IMR-90 (cell line): ENCODE measurements around the gene LARP4B. TPM values are rescaled to one million over a fixed set of nuclear protein-coding genes. Genes with fewer than 3 reads are reported as not detected.
A peak's percentile ranks its signal among the peaks of the same experiment; 100 is the strongest.

Experiments used
- ATAC-seq: fragments of 200-7000 bp; cut with Tn5 transposase; 2 replicates; pipeline ENCODE4 v1.9.1; 2020; ENCODE audit warnings: low read depth, mild to moderate bottlenecking, moderate library complexity
- BruUV-seq: library from RNA; stranded (reverse); fragments of 400-500 nt; replicated peaks from 2 replicates; lab custom pipeline; 2021; lab: Mats Ljungman, UMichigan
- CTCF ChIA-PET: fragments of 300-600 bp; formaldehyde crosslinking; extraction: SDS; loops from one replicate; lab custom pipeline; 2021; ENCODE audit warnings: antibody characterized with exemption; lab: Yijun Ruan, JAX
- POLR2A ChIA-PET: fragments of 300-600 bp; sonication (Branson Sonifier 250); formaldehyde crosslinking; loops from one replicate; lab custom pipeline; 2022; ENCODE audit warnings: antibody characterized with exemption; ENCODE audit not compliant: unreplicated experiment; lab: Charles Lee
- DNase-seq: peaks from one replicate; pipeline ENCODE4 v3.0.0; 2013
- H2AFZ ChIP-seq: replicated peaks from 2 replicates; pipeline ENCODE3; 2013; ENCODE audit warnings: low read length, mild to moderate bottlenecking; ENCODE audit not compliant: poor library complexity
- H2AK5ac ChIP-seq: 2 replicates; pipeline ENCODE4 v1.6.1; 2013; ENCODE audit warnings: low read depth, low read length, inconsistent platforms
- H2AK9ac ChIP-seq: replicated peaks from 2 replicates; pipeline ENCODE3; 2013; ENCODE audit warnings: mild to moderate bottlenecking, low read depth, low read length, moderate library complexity; ENCODE audit not compliant: poor library complexity
- H2BK120ac ChIP-seq: 2 replicates; pipeline ENCODE4 v1.6.1; 2013; ENCODE audit warnings: low read depth, low read length, inconsistent platforms
- H2BK15ac ChIP-seq: 3 replicates; pipeline ENCODE4 v1.6.1; 2013; ENCODE audit warnings: low read depth, low read length, inconsistent platforms
- H2BK20ac ChIP-seq: 2 replicates; pipeline ENCODE4 v1.6.1; 2013; ENCODE audit warnings: low read depth, mild to moderate bottlenecking, inconsistent platforms, low read length, moderate library complexity
- H2BK5ac ChIP-seq: 2 replicates; pipeline ENCODE4 v1.6.1; 2013; ENCODE audit warnings: mild to moderate bottlenecking, low read depth, low read length, inconsistent platforms; ENCODE audit not compliant: poor library complexity, severe bottlenecking
- H3K14ac ChIP-seq: replicated peaks from 2 replicates; pipeline ENCODE4 v1.6.1; 2013; ENCODE audit warnings: low read depth, low read length, inconsistent platforms
- H3K18ac ChIP-seq: 2 replicates; pipeline ENCODE4 v1.6.1; 2013; ENCODE audit warnings: low read depth, low read length, control low read depth
- H3K23ac ChIP-seq: 2 replicates; pipeline ENCODE4 v1.6.1; 2013; ENCODE audit warnings: low read depth, low read length, inconsistent platforms
- H3K27ac ChIP-seq: 2 replicates; pipeline ENCODE4 v1.5.1; 2013; ENCODE audit warnings: mild to moderate bottlenecking, control low read depth, low read length; ENCODE audit not compliant: insufficient read depth
- H3K27me3 ChIP-seq: 2 replicates; pipeline ENCODE4 v1.6.1; 2013; ENCODE audit warnings: low read length; ENCODE audit not compliant: control insufficient read depth, insufficient read depth
- H3K36me3 ChIP-seq: 2 replicates; pipeline ENCODE4 v1.6.1; 2013; ENCODE audit warnings: low read length, mixed read lengths; ENCODE audit not compliant: control insufficient read depth, insufficient read depth
- H3K4ac ChIP-seq: 2 replicates; pipeline ENCODE4 v1.6.1; 2013; ENCODE audit warnings: low read depth, low read length, inconsistent platforms
- H3K4me1 ChIP-seq: 2 replicates; pipeline ENCODE4 v1.6.1; 2013; ENCODE audit warnings: low read length, mixed read lengths; ENCODE audit not compliant: control insufficient read depth, insufficient read depth
- H3K4me2 ChIP-seq: 2 replicates; pipeline ENCODE4 v1.6.1; 2013; ENCODE audit warnings: low read depth, mild to moderate bottlenecking, control low read depth, low read length, moderate library complexity
- H3K4me3 ChIP-seq: 2 replicates; pipeline ENCODE4 v1.5.1; 2013; ENCODE audit warnings: low read depth, mild to moderate bottlenecking, control low read depth, low read length, moderate library complexity; ENCODE audit not compliant: insufficient read depth
- H3K56ac ChIP-seq: 2 replicates; pipeline ENCODE4 v1.6.1; 2013; ENCODE audit warnings: low read length, inconsistent platforms; ENCODE audit not compliant: insufficient read depth; ENCODE audit errors: extremely low read depth
- H3K79me1 ChIP-seq, 2 experiments: 2 replicates each; pipeline ENCODE4 v1.6.1; 2013; ENCODE audit warnings: low read length in 2 of 2, inconsistent platforms in 1 of 2, low read depth in 1 of 2
- H3K9ac ChIP-seq: 2 replicates; pipeline ENCODE4 v1.6.1; 2013; ENCODE audit warnings: low read depth, low read length, control low read depth
- H3K9me1 ChIP-seq: 2 replicates; pipeline ENCODE4 v1.6.1; 2013; ENCODE audit warnings: low read length, inconsistent platforms; ENCODE audit not compliant: insufficient read depth
- H3K9me3 ChIP-seq: 2 replicates; pipeline ENCODE4 v1.6.1; 2013; ENCODE audit warnings: low read length; ENCODE audit not compliant: control insufficient read depth, insufficient read depth
- H4K20me1 ChIP-seq: 2 replicates; pipeline ENCODE4 v1.6.1; 2013; ENCODE audit warnings: low read length, inconsistent platforms; ENCODE audit not compliant: insufficient read depth
- H4K5ac ChIP-seq: 2 replicates; pipeline ENCODE4 v1.6.1; 2013; ENCODE audit warnings: mild to moderate bottlenecking, low read depth, low read length, control low read depth
- H4K8ac ChIP-seq, 2 experiments: 2 replicates each; pipeline ENCODE4 v1.6.1; 2013; ENCODE audit warnings: low read depth in 2 of 2, low read length in 2 of 2, control low read depth in 1 of 2, inconsistent platforms in 1 of 2
- H4K91ac ChIP-seq: 2 replicates; pipeline ENCODE4 v1.6.1; 2013; ENCODE audit warnings: low read depth, low read length, inconsistent platforms; ENCODE audit not compliant: insufficient read depth
- BHLHE40 ChIP-seq: fragments of 150-350 bp; IDR thresholded peaks from 2 replicates; pipeline ENCODE4 v1.6.1; 2016; ENCODE audit warnings: mild to moderate bottlenecking, low read depth, low read length
- CHD1 ChIP-seq: IDR thresholded peaks from 2 replicates; pipeline ENCODE4 v1.6.1; 2012; ENCODE audit warnings: low read depth, low read length, improper control_type of control experiment
- MAFK ChIP-seq: IDR thresholded peaks from 2 replicates; pipeline ENCODE4 v1.6.1; 2012; ENCODE audit warnings: low read depth, low read length, improper control_type of control experiment
- MAZ ChIP-seq: IDR thresholded peaks from 2 replicates; pipeline ENCODE4 v1.6.1; 2012; ENCODE audit warnings: low read depth, mild to moderate bottlenecking, low read length, improper control_type of control experiment, moderate library complexity, borderline replicate concordance
- MXI1 ChIP-seq: IDR thresholded peaks from 2 replicates; pipeline ENCODE4 v1.6.1; 2012; ENCODE audit warnings: low read depth, mild to moderate bottlenecking, low read length, moderate library complexity, borderline replicate concordance
- SMC3 ChIP-seq: fragments of 150-350 bp; IDR thresholded peaks from 2 replicates; pipeline ENCODE4 v1.6.1; 2016; ENCODE audit warnings: low read depth, mild to moderate bottlenecking, antibody characterized with exemption, low read length, moderate library complexity
- WGBS, 2 experiments: methylation state at CpG; one replicate each; pipeline versions ENCODE4 v1.1.5 to v1.1.7; 2013; ENCODE audit warnings: missing lambda C conversion rate in 2 of 2; ENCODE audit not compliant: insufficient read length in 1 of 2; ENCODE audit errors: extremely low coverage in 2 of 2; 5-methylcytosine and 5-hydroxymethylcytosine counted together
- dilution Hi-C: fragments of 300-500 bp; cut with HindIII; formaldehyde crosslinking; loops from one replicate; pipeline ENCODE4 v1.14.3; 2018; ENCODE audit warnings: low sequenced_read_pairs; ENCODE audit not compliant: unreplicated experiment
- in situ Hi-C: fragments of 300-500 bp; cut with MboI; formaldehyde crosslinking; loops from 3 replicates; pipeline ENCODE4 v1.14.3; 2019; ENCODE audit warnings: low sequenced_read_pairs, inconsistent platforms, mixed read lengths
- intact Hi-C: fragments of 100-400 bp; cut with micrococcal nuclease; formaldehyde crosslinking; loops from 2 replicates; pipeline ENCODE4 v1.10.0; 2022
- polyA plus RNA-seq, 3 experiments: library from polyadenylated mRNA; depleted of rRNA; stranded (reverse); fragments of >200 nt; gene quantifications; 2 replicates each; pipeline ENCODE4 v1.2.3, GENCODE V29; 2012; ENCODE audit warnings: low replicate concordance in 1 of 3
- total RNA-seq: library from RNA; depleted of rRNA; stranded (reverse); fragments of >200 nt; gene quantifications from 2 replicates; pipeline ENCODE4 v1.2.3, GENCODE V29; 2012
- TF ChIP-seq, protein P1 (sequence below): fragments of 150-350 bp; IDR thresholded peaks from 2 replicates; pipeline ENCODE4 v1.6.1; 2017; ENCODE audit warnings: mild to moderate bottlenecking, antibody characterized with exemption, low read length, low read depth

LARP4B gene
- total and polyA plus RNA-seq, 2 of the 4 experiments (the other 2 are of a cell fraction), result 24.3 to 25.5 TPM

DNA sequence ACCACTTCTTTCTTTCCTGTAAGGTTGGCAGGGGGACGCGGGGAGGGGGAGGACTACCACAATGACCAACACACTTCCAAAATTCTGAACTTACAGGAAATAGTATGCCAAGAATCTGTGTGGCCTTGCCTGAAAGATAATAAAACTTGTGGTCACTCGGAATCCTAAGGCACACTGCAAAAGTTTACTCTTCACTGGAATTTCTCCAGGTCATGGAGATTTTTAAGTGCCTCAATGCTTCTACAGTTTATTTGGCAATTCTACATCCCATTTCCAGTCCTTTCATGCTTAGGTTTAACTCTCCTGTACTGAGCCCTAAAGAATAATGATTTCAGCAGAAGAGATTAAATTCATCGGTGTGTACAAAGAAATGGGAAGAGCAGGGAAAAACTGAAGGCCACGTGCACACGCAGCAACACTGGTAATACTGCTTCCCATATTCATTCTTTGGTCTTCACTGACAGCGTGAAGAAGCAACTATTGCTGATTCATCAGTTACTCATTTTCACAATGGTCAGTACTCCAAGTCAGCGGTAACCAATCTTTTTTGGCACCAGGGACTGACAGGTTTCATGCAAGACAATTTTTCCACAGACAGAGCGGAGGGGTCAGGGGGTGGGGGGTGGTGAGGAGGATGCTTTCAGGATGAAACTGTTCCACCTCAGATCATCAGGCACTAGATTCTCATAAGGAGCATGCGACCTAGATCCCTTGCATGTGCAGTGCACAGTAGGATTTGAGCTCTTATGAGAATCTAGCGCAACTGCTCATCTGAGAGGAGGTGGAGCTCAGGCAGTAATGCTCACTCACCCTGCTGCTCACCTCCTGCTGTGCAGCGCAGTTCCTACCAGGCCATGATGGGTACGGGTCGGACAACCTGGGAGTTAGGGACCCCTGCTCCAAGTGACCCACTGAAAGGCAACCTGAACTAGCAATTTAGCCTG, 9.8 kb downstream of the LARP4B start:
- no peak overlapping the region for H3K4me3 ChIP-seq
- H2AK9ac ChIP-seq, result peak overlapping the region; percentile 55
- peak overlapping the region; percentile 24; the same call in 1 of the 2 replicates for H3K4ac ChIP-seq
- peaks cover 90% of the 10 kb centered on the region for H4K20me1 ChIP-seq
- peak overlapping the region; percentile 53; the same call in 1 of the 2 replicates for H3K14ac ChIP-seq
- peaks cover 5 to 53% of the 10 kb centered on the region in 2 experiments; a peak in 3 of 4 replicates for H3K79me1 ChIP-seq
- peaks cover 23% of the 10 kb centered on the region for H3K9me1 ChIP-seq
- H3K4me1 ChIP-seq, result peaks cover 12% of the 10 kb centered on the region
- ChIA-PET CTCF (no interaction called here), POLR2A (no interaction called here)
- H3K27me3 ChIP-seq, result no peaks in the 10 kb centered on the region
- dilution Hi-C loops (no loop called here), intact Hi-C loops (no loop called here), in situ Hi-C loops (no loop called here)
- H2AK5ac ChIP-seq, result peak overlapping the region; percentile 1; the same call in 1 of the 2 replicates
- H4K5ac ChIP-seq, result no peak overlapping the region
- H3K9ac ChIP-seq, result no peak overlapping the region
- peak overlapping the region; percentile 43 for H3K23ac ChIP-seq
- ATAC-seq (peak; percentile 79), DNase-seq (peak; percentile 72)
- 48% methylated on average over 3 of the region's 14 CpGs; no CpG with 5 or more reads in 1 of the 2 experiments for whole genome bisulfite sequencing, 2 experiments
- TF ChIP-seq SMC3 (no peak), MXI1 (peak; percentile 68), MAZ (no peak), MAFK (peak; percentile 99), BHLHE40 (peak; percentile 2; the same call in 1 of the 2 replicates), CHD1 (no peak)
- TF ChIP-seq, protein P1, sequence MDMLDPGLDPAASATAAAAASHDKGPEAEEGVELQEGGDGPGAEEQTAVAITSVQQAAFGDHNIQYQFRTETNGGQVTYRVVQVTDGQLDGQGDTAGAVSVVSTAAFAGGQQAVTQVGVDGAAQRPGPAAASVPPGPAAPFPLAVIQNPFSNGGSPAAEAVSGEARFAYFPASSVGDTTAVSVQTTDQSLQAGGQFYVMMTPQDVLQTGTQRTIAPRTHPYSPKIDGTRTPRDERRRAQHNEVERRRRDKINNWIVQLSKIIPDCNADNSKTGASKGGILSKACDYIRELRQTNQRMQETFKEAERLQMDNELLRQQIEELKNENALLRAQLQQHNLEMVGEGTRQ, result no peak
- H3K56ac ChIP-seq, result no peak overlapping the region
- no peak overlapping the region for H2AFZ ChIP-seq
- no peak overlapping the region for H4K8ac ChIP-seq
- H4K91ac ChIP-seq, result no peak overlapping the region
- H3K4me2 ChIP-seq, result peak overlapping the region; percentile 39
- BruUV-seq, result no TSS peak
- peak overlapping the region; percentile 35; the same call in 1 of the 2 replicates for H3K27ac ChIP-seq
- no peak overlapping the region for H2BK20ac ChIP-seq
- H3K36me3 ChIP-seq, result peaks cover 6% of the 10 kb centered on the region
- no peak overlapping the region; the same call in 1 of the 2 replicates for H2BK120ac ChIP-seq
- H2BK5ac ChIP-seq, result peak overlapping the region; percentile 43
- no peak overlapping the region for H3K18ac ChIP-seq
- no peaks in the 10 kb centered on the region for H3K9me3 ChIP-seq
- no peak overlapping the region for H2BK15ac ChIP-seq
